SK-N-SH (cell line): ENCODE data around the gene PRPSAP2. TPM values are rescaled to one million over a fixed set of nuclear protein-coding genes. Genes with fewer than 3 reads are reported as not detected.

Experiments used
- CTCF ChIA-PET: fragments of 300-600, 350-600 bp; formaldehyde crosslinking; extraction: SDS; loops from one replicate; lab custom pipeline; 2021; lab: Yijun Ruan, JAX
- POLR2A ChIA-PET: fragments of 350-600 bp; sonication (Branson Sonifier 250); formaldehyde crosslinking; extraction: SDS; loops from one replicate; lab custom pipeline; 2020; ENCODE audit warnings: antibody characterized with exemption, inconsistent platforms; lab: Yijun Ruan, JAX
- DNase-seq: peaks from one replicate; pipeline ENCODE4 v3.0.0; 2012
- H2AFZ ChIP-seq: fragments of 200-600 bp; sonication (generic); 2 replicates; pipeline ENCODE4 v1.8.1; 2016; ENCODE audit warnings: antibody characterized with exemption, mild to moderate bottlenecking, low read depth
- H3F3A ChIP-seq: fragments of 200-600 bp; sonication (generic); replicated peaks from 2 replicates; pipeline ENCODE3; 2016; ENCODE audit warnings: antibody characterized with exemption, mild to moderate bottlenecking; ENCODE audit not compliant: insufficient read depth
- H3K27ac ChIP-seq, 2 experiments: fragments of 200-500 bp in 1 of 2; fragments of 200-600 bp in 1 of 2; sonication (Bioruptor generic) in 1 of 2; sonication (generic), shearing (Covaris generic) in 1 of 2; 2 replicates each; pipeline versions ENCODE4 v1.5.1 to v1.6.1; 2014 to 2016; ENCODE audit warnings: low read depth in 2 of 2, inconsistent platforms in 1 of 2, low read length in 1 of 2, mild to moderate bottlenecking in 1 of 2, mixed read lengths in 1 of 2
- H3K27me3 ChIP-seq: fragments of 200-600 bp; sonication (generic), shearing (Covaris generic); 2 replicates; pipeline ENCODE4 v1.6.1; 2016; ENCODE audit warnings: mixed run types; ENCODE audit not compliant: insufficient read depth
- H3K36me3 ChIP-seq, 2 experiments: fragments of 200-500 bp in 1 of 2; fragments of 200-600 bp in 1 of 2; sonication (Bioruptor generic) in 1 of 2; sonication (generic) in 1 of 2; replicated peaks in 1 of 2; 2 replicates each; pipeline versions ENCODE3 to v1.5.1; 2014 to 2016; ENCODE audit warnings: low read length in 1 of 2, mild to moderate bottlenecking in 1 of 2; ENCODE audit not compliant: insufficient read depth in 2 of 2, control insufficient read depth in 1 of 2
- H3K4me1 ChIP-seq, 2 experiments: fragments of 200-500 bp in 1 of 2; fragments of 200-600 bp in 1 of 2; sonication (Bioruptor generic) in 1 of 2; sonication (generic), shearing (Covaris generic) in 1 of 2; 2 replicates each; pipeline versions ENCODE4 v1.5.1 to v1.6.1; 2014 to 2016; ENCODE audit warnings: low read depth in 1 of 2, low read length in 1 of 2, mixed run types in 1 of 2; ENCODE audit not compliant: insufficient read depth in 2 of 2, control insufficient read depth in 1 of 2
- H3K4me2 ChIP-seq: fragments of 200-600 bp; sonication (generic), shearing (Covaris generic); 2 replicates; pipeline ENCODE4 v1.6.1; 2017; ENCODE audit warnings: mixed run types
- H3K4me3 ChIP-seq, 2 experiments: fragments of 200-500 bp in 1 of 2; fragments of 200-600 bp in 1 of 2; sonication (Bioruptor generic) in 1 of 2; sonication (generic), shearing (Covaris generic) in 1 of 2; 2 replicates each; pipeline versions ENCODE4 v1.5.1 to v1.8.1; 2014 to 2016; ENCODE audit warnings: low read depth in 2 of 2, inconsistent platforms in 1 of 2, low read length in 1 of 2, mild to moderate bottlenecking in 1 of 2, mixed read lengths in 1 of 2, moderate library complexity in 1 of 2
- H3K79me2 ChIP-seq: fragments of 200-600 bp; sonication (generic); 2 replicates; pipeline ENCODE4 v1.8.1; 2017; ENCODE audit warnings: mild to moderate bottlenecking; ENCODE audit not compliant: insufficient read depth
- H3K9ac ChIP-seq: fragments of 200-600 bp; sonication (generic); 2 replicates; pipeline ENCODE4 v1.6.1; 2017; ENCODE audit warnings: mixed run types
- H3K9me2 ChIP-seq: fragments of 200-600 bp; sonication (generic); 2 replicates; pipeline ENCODE4 v1.6.1; 2017; ENCODE audit warnings: mixed run types
- H3K9me3 ChIP-seq: fragments of 200-600 bp; sonication (generic); 2 replicates; pipeline ENCODE4 v1.6.1; 2017; ENCODE audit warnings: mixed run types, mild to moderate bottlenecking, moderate library complexity
- H4K20me1 ChIP-seq: fragments of 200-600 bp; sonication (generic); 2 replicates; pipeline ENCODE4 v1.6.1; 2017; ENCODE audit warnings: mild to moderate bottlenecking, mixed run types; ENCODE audit not compliant: insufficient read depth
- CHD2 ChIP-seq: fragments of 150-350 bp; IDR thresholded peaks from 2 replicates; pipeline ENCODE4 v1.6.1; 2018; ENCODE audit warnings: low read length; ENCODE audit not compliant: partially characterized antibody
- EP300 ChIP-seq, 2 experiments: IDR thresholded peaks; 2 replicates each; pipeline versions ENCODE4 v1.4.0 to v1.6.1; 2012; ENCODE audit warnings: borderline replicate concordance in 1 of 2, low read depth in 1 of 2, low read length in 1 of 2
- FOXJ3 ChIP-seq: sonication (generic); formaldehyde crosslinking; IDR thresholded peaks from 2 replicates; pipeline ENCODE4 v1.5.1; 2020; ENCODE audit warnings: mild to moderate bottlenecking, missing genetic modification reagents
- FOXM1 ChIP-seq: IDR thresholded peaks from 2 replicates; pipeline ENCODE4 v1.4.0; 2012; ENCODE audit warnings: low read depth, mild to moderate bottlenecking
- GABPA ChIP-seq: IDR thresholded peaks from 2 replicates; pipeline ENCODE4 v1.4.0; 2012; ENCODE audit warnings: low read depth, mild to moderate bottlenecking
- JUND ChIP-seq: IDR thresholded peaks from 2 replicates; pipeline ENCODE4 v1.4.0; 2012
- MXI1 ChIP-seq: IDR thresholded peaks from 2 replicates; pipeline ENCODE4 v1.6.1; 2012; ENCODE audit warnings: mild to moderate bottlenecking, low read depth, low read length, improper control_type of control experiment
- NFIC ChIP-seq: IDR thresholded peaks from 2 replicates; pipeline ENCODE4 v1.4.0; 2012; ENCODE audit warnings: borderline replicate concordance
- RFX5 ChIP-seq: IDR thresholded peaks from 2 replicates; pipeline ENCODE4 v1.6.1; 2012; ENCODE audit warnings: mild to moderate bottlenecking, improper control_type of control experiment, low read length
- RXRA ChIP-seq: IDR thresholded peaks from 2 replicates; pipeline ENCODE4 v1.4.0; 2012; ENCODE audit warnings: low read depth, mild to moderate bottlenecking, borderline replicate concordance
- SIN3A ChIP-seq: IDR thresholded peaks from 2 replicates; pipeline ENCODE4 v1.6.1; 2012; ENCODE audit warnings: low read depth, mild to moderate bottlenecking, low read length, moderate library complexity, borderline replicate concordance
- SMC3 ChIP-seq: IDR thresholded peaks from 2 replicates; pipeline ENCODE4 v1.6.1; 2012; ENCODE audit warnings: low read depth, low read length, improper control_type of control experiment
- TEAD4 ChIP-seq: IDR thresholded peaks from 2 replicates; pipeline ENCODE4 v1.4.0; 2012; ENCODE audit warnings: mild to moderate bottlenecking, borderline replicate concordance; ENCODE audit not compliant: insufficient read depth
- YY1 ChIP-seq: IDR thresholded peaks from 2 replicates; pipeline ENCODE4 v1.4.0; 2012; ENCODE audit warnings: low read depth, mild to moderate bottlenecking
- WGBS: methylation state at CpG from one replicate; pipeline ENCODE4 v1.1.6; 2017; ENCODE audit warnings: low lambda C conversion rate; 5-methylcytosine and 5-hydroxymethylcytosine counted together
- polyA plus RNA-seq, 3 experiments: library from polyadenylated mRNA; depleted of rRNA; stranded (reverse); fragments of >200 nt; gene quantifications; 2 replicates each; pipeline ENCODE4 v1.2.3, GENCODE V29; 2012
- TF ChIP-seq, protein P1 (sequence below): IDR thresholded peaks from 2 replicates; pipeline ENCODE4 v1.6.1; 2012; ENCODE audit warnings: mild to moderate bottlenecking, low read depth, low read length, moderate library complexity
- TF ChIP-seq, protein P2 (sequence below): IDR thresholded peaks from 2 replicates; pipeline ENCODE4 v1.4.0; 2012; ENCODE audit warnings: low read depth, borderline replicate concordance
- TF ChIP-seq, protein P3 (sequence below): IDR thresholded peaks from 2 replicates; pipeline ENCODE4; 2012
- TF ChIP-seq, protein P4 (sequence below): IDR thresholded peaks from 2 replicates; pipeline ENCODE4 v1.4.0; 2012; ENCODE audit warnings: low read depth
- TF ChIP-seq, protein P5 (sequence below): IDR thresholded peaks from 2 replicates; pipeline ENCODE4 v1.4.0; 2012; ENCODE audit warnings: low read depth, borderline replicate concordance
- TF ChIP-seq, protein P6 (sequence below): fragments of 150-350 bp; IDR thresholded peaks from 2 replicates; pipeline ENCODE4 v1.6.1; 2016; ENCODE audit warnings: mild to moderate bottlenecking, low read depth, low read length

The PRPSAP2 gene
- polyA plus RNA-seq, 1 of the 3 experiments (the other 2 are of a cell fraction) = 27.6 TPM

DNA sequence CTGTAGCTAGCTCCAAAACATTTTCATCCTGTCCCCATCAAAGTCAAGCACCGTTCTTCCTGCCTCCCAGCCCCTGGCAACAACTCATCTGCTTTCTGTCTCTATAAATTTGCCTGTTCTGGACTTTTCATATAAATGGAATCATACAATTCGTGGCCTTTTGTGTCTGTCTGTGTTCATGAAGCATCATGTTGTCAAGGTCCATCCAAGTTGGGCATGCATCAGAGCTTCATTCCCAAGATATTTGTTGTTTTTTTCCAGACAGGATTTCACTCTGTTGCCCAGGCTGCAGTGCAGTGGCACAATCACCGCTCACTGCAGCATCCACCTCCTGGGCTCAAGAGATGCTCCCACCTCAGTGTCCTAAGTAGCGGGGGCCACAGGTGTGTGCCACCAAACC is 99.9 kb downstream of the PRPSAP2 start:
- peaks cover 6 to 11% of the 10 kb centered on the region in 2 experiments; a peak in 2 of 4 replicates for H3K4me1 ChIP-seq
- H2AFZ ChIP-seq = no peak overlapping the region
- no peak overlapping the region for H3K27ac ChIP-seq
- H3K9me3 ChIP-seq = no peaks in the 10 kb centered on the region
- H3K36me3 ChIP-seq = no peaks in the 10 kb centered on the region
- ChIA-PET POLR2A (no interaction called here), CTCF (no interaction called here)
- H3K4me2 ChIP-seq = no peak overlapping the region
- WGBS = 76% methylated on average over 3 of the region's 4 CpGs
- H3K9me2 ChIP-seq = no peaks in the 10 kb centered on the region
- peaks cover 4% of the 10 kb centered on the region for H3F3A ChIP-seq
- no peaks in the 10 kb centered on the region for H4K20me1 ChIP-seq
- H3K9ac ChIP-seq = no peak overlapping the region
- DNase-seq = no peak
- H3K79me2 ChIP-seq = no peaks in the 10 kb centered on the region
- no peaks in the 10 kb centered on the region for H3K27me3 ChIP-seq
- no peak overlapping the region for H3K4me3 ChIP-seq
- TF ChIP-seq, protein P1, sequence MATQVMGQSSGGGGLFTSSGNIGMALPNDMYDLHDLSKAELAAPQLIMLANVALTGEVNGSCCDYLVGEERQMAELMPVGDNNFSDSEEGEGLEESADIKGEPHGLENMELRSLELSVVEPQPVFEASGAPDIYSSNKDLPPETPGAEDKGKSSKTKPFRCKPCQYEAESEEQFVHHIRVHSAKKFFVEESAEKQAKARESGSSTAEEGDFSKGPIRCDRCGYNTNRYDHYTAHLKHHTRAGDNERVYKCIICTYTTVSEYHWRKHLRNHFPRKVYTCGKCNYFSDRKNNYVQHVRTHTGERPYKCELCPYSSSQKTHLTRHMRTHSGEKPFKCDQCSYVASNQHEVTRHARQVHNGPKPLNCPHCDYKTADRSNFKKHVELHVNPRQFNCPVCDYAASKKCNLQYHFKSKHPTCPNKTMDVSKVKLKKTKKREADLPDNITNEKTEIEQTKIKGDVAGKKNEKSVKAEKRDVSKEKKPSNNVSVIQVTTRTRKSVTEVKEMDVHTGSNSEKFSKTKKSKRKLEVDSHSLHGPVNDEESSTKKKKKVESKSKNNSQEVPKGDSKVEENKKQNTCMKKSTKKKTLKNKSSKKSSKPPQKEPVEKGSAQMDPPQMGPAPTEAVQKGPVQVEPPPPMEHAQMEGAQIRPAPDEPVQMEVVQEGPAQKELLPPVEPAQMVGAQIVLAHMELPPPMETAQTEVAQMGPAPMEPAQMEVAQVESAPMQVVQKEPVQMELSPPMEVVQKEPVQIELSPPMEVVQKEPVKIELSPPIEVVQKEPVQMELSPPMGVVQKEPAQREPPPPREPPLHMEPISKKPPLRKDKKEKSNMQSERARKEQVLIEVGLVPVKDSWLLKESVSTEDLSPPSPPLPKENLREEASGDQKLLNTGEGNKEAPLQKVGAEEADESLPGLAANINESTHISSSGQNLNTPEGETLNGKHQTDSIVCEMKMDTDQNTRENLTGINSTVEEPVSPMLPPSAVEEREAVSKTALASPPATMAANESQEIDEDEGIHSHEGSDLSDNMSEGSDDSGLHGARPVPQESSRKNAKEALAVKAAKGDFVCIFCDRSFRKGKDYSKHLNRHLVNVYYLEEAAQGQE = no peak
- TF ChIP-seq FOXJ3 (no peak), MXI1 (no peak), GABPA (no peak), NFIC (no peak), JUND (no peak), YY1 (no peak), RXRA (no peak), TEAD4 (no peak), SMC3 (no peak), CHD2 (no peak), SIN3A (no peak), FOXM1 (no peak), EP300 (IDR thresholded peaks at IDR 0.05; ENCODE audit: borderline replicate concordance in 1 of 2, low read depth in 1 of 2, low read length in 1 of 2) (no peak), RFX5 (no peak)
- TF ChIP-seq, protein P2, sequence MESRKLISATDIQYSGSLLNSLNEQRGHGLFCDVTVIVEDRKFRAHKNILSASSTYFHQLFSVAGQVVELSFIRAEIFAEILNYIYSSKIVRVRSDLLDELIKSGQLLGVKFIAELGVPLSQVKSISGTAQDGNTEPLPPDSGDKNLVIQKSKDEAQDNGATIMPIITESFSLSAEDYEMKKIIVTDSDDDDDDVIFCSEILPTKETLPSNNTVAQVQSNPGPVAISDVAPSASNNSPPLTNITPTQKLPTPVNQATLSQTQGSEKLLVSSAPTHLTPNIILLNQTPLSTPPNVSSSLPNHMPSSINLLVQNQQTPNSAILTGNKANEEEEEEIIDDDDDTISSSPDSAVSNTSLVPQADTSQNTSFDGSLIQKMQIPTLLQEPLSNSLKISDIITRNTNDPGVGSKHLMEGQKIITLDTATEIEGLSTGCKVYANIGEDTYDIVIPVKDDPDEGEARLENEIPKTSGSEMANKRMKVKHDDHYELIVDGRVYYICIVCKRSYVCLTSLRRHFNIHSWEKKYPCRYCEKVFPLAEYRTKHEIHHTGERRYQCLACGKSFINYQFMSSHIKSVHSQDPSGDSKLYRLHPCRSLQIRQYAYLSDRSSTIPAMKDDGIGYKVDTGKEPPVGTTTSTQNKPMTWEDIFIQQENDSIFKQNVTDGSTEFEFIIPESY = no peak
- TF ChIP-seq, protein P3, sequence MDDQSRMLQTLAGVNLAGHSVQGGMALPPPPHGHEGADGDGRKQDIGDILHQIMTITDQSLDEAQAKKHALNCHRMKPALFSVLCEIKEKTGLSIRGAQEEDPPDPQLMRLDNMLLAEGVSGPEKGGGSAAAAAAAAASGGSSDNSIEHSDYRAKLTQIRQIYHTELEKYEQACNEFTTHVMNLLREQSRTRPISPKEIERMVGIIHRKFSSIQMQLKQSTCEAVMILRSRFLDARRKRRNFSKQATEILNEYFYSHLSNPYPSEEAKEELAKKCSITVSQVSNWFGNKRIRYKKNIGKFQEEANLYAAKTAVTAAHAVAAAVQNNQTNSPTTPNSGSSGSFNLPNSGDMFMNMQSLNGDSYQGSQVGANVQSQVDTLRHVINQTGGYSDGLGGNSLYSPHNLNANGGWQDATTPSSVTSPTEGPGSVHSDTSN = no peak
- TF ChIP-seq, protein P4, sequence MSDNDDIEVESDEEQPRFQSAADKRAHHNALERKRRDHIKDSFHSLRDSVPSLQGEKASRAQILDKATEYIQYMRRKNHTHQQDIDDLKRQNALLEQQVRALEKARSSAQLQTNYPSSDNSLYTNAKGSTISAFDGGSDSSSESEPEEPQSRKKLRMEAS = no peak
- TF ChIP-seq, protein P5, sequence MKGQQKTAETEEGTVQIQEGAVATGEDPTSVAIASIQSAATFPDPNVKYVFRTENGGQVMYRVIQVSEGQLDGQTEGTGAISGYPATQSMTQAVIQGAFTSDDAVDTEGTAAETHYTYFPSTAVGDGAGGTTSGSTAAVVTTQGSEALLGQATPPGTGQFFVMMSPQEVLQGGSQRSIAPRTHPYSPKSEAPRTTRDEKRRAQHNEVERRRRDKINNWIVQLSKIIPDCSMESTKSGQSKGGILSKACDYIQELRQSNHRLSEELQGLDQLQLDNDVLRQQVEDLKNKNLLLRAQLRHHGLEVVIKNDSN = no peak
- TF ChIP-seq, protein P6, sequence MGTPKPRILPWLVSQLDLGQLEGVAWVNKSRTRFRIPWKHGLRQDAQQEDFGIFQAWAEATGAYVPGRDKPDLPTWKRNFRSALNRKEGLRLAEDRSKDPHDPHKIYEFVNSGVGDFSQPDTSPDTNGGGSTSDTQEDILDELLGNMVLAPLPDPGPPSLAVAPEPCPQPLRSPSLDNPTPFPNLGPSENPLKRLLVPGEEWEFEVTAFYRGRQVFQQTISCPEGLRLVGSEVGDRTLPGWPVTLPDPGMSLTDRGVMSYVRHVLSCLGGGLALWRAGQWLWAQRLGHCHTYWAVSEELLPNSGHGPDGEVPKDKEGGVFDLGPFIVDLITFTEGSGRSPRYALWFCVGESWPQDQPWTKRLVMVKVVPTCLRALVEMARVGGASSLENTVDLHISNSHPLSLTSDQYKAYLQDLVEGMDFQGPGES = no peak
